NT2/D1 (cell line): ENCODE results near the gene NTM.

ENCODE experiments used
- SUZ12 ChIP-seq: IDR thresholded peaks from 2 replicates; pipeline ENCODE4 v1.6.1; 2011; ENCODE audit not compliant: insufficient read length, insufficient read depth; ENCODE audit errors: extremely low read depth
- ZNF274 ChIP-seq: IDR thresholded peaks from 2 replicates; pipeline ENCODE4 v1.6.1; 2011; ENCODE audit warnings: mild to moderate bottlenecking, low read depth, low read length

DNA sequence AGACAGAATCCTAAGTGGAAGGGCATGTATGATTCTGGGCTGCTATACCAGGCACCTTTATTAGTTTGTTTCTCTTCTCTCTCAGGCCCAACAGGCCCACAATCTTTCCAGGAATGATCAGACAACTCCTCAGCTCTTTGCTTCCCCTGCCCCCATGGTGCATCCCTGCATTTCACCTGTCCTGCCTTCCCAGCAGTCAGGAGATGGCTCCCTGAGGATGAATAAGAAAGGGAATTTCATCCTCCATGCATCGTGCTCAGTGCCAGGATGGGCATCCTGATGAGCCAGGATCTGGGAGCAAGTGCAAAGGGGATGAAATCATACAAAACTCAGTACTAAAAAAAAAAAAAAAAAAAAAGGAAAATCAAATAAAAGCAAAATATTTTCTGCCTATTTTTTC lies 18.6 kb upstream of the NTM start:
- TF ChIP-seq SUZ12 = no peak
- TF ChIP-seq ZNF274 = no peak
